ENCODE results near the gene LRRC8D. TPM values are rescaled to one million over a fixed set of nuclear protein-coding genes. Genes with fewer than 3 reads are reported as not detected.
A peak's percentile ranks its signal among the peaks of the same experiment; 100 is the strongest.

Gene LRRC8D
- total and polyA plus RNA-seq, 2 experiments from 2014 or later: 10.1 to 13.8 TPM

DNA sequence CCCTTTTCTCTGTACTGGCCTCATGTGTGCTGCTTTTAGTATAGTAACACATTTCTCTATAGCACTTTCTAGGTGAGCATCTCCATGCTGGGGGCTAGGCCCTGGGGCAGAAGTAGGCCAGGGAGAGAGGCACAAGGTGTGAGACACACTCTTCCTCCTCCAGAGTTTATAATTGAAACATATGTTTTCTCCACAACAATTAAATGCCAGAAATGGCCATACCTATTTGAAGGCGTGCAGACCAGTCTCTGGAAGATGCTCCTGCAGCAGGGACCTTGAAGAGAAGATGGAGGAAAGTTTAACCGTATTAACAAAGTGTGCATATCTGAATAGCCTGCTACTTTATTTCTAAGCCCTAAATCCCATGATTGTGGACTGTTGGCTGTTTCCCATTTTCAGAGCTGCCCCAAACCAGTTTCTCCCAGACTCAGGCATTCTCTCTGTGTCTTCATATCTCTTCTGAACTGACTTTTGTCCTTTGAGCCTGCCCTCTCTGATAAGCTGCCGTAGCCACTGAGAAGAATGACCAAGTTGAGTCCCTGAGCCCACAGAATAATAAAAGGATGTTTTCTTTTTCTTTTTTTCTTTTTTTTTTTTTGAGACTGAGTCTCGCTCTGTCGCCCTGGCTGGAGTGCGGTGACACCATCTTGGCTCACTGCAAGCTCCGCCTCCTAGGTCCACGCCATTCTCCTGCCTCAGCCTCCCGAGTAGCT, 81.3 kb downstream of the LRRC8D start:
- H3K4me3 ChIP-seq: no peak overlapping the region
- H3K27me3 ChIP-seq: no peaks in the 10 kb centered on the region
- no peak for DNase-seq (ENCODE audit: low read depth in 1 of 2, low spot score in 1 of 2)
- no peaks in the 10 kb centered on the region for H3K9me3 ChIP-seq (ENCODE audit: low read depth)
- TF ChIP-seq, protein P1, sequence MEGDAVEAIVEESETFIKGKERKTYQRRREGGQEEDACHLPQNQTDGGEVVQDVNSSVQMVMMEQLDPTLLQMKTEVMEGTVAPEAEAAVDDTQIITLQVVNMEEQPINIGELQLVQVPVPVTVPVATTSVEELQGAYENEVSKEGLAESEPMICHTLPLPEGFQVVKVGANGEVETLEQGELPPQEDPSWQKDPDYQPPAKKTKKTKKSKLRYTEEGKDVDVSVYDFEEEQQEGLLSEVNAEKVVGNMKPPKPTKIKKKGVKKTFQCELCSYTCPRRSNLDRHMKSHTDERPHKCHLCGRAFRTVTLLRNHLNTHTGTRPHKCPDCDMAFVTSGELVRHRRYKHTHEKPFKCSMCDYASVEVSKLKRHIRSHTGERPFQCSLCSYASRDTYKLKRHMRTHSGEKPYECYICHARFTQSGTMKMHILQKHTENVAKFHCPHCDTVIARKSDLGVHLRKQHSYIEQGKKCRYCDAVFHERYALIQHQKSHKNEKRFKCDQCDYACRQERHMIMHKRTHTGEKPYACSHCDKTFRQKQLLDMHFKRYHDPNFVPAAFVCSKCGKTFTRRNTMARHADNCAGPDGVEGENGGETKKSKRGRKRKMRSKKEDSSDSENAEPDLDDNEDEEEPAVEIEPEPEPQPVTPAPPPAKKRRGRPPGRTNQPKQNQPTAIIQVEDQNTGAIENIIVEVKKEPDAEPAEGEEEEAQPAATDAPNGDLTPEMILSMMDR (IDR thresholded peaks at IDR 0.05; ENCODE audit: low read depth, low read length): no peak
- no peaks in the 10 kb centered on the region for H3K36me3 ChIP-seq
- peak overlapping the region; percentile 76 for H3K27ac ChIP-seq
- H3K4me1 ChIP-seq (ENCODE audit: low read depth): peaks cover 41% of the 10 kb centered on the region

GRCh38 chr1:89903550-89903949, 82.7 kb downstream of the LRRC8D start:
- Histone ChIP-seq H3K27ac (no peak overlapping the region), H3K9me3 (ENCODE audit: low read depth) (no peaks in the 10 kb centered on the region), H3K36me3 (no peaks in the 10 kb centered on the region), H3K4me3 (no peak overlapping the region), H3K4me1 (ENCODE audit: low read depth) (peaks cover 44% of the 10 kb centered on the region), H3K27me3 (no peaks in the 10 kb centered on the region)
- TF ChIP-seq, protein P1 (IDR thresholded peaks at IDR 0.05; ENCODE audit: low read depth, low read length): no peak
- no peak for DNase-seq (ENCODE audit: low read depth in 1 of 2, low spot score in 1 of 2)

GRCh38 chr1:89904219-89904980, 83.6 kb downstream of the LRRC8D start:
- H3K4me3 ChIP-seq: no peak overlapping the region
- TF ChIP-seq, protein P1 (IDR thresholded peaks at IDR 0.05; ENCODE audit: low read depth, low read length): no peak
- H3K36me3 ChIP-seq: no peaks in the 10 kb centered on the region
- H3K9me3 ChIP-seq (ENCODE audit: low read depth): no peaks in the 10 kb centered on the region
- peak in 1 of 2 donors; percentile 8 for DNase-seq (ENCODE audit: low read depth in 1 of 2, low spot score in 1 of 2)
- peak overlapping the region; percentile 14 for H3K27ac ChIP-seq
- no peaks in the 10 kb centered on the region for H3K27me3 ChIP-seq
- H3K4me1 ChIP-seq (ENCODE audit: low read depth): peaks cover 44% of the 10 kb centered on the region

DNA sequence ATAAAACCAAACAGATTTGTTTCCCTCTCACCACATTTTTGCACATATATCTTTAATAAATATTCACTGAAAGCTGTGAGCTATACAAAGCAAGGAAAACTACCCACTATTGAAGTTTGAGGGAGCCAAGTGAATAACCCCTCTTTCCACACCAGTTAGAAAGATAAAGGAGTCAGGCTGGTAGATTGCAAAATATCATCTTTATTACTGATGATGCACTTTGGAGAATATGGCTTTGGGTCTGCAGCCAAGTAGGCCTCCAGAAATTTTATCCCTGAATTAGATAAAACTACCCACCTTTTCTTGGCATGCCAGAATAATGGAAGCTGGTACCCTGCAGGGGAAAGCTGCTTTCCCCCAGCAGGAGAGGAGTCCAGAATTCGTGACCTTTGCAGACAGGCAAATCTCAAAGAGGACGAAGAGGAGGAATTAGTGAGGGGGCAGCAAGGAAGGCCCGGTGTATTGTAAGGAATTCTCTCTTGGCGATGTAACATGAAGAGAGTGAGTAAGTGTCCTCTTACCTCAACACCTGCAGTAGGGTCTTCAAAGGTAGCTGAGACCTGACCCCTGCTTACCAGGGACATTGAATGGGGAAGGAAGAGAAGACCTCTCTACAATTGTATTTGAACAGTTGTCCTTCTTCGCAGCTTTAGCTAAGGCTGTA, 84.7 kb downstream of the LRRC8D start:
- H3K36me3 ChIP-seq: no peaks in the 10 kb centered on the region
- peak overlapping the region; percentile 83 for H3K27ac ChIP-seq
- H3K27me3 ChIP-seq: no peaks in the 10 kb centered on the region
- H3K9me3 ChIP-seq (ENCODE audit: low read depth): no peaks in the 10 kb centered on the region
- peak in 1 of 2 donors; percentile 46 for DNase-seq (ENCODE audit: low read depth in 1 of 2, low spot score in 1 of 2)
- peaks cover 43% of the 10 kb centered on the region for H3K4me1 ChIP-seq (ENCODE audit: low read depth)
- H3K4me3 ChIP-seq: no peak overlapping the region
- TF ChIP-seq, protein P1 (IDR thresholded peaks at IDR 0.05; ENCODE audit: low read depth, low read length): no peak

GRCh38 chr1:89906088-89906487, 85.3 kb downstream of the LRRC8D start:
- Histone ChIP-seq H3K27me3 (no peaks in the 10 kb centered on the region), H3K36me3 (no peaks in the 10 kb centered on the region), H3K27ac (peak overlapping the region; percentile 83), H3K4me3 (no peak overlapping the region), H3K9me3 (ENCODE audit: low read depth) (no peaks in the 10 kb centered on the region), H3K4me1 (ENCODE audit: low read depth) (peaks cover 43% of the 10 kb centered on the region)
- TF ChIP-seq, protein P1 (IDR thresholded peaks at IDR 0.05; ENCODE audit: low read depth, low read length): no peak
- no peak for DNase-seq (ENCODE audit: low read depth in 1 of 2, low spot score in 1 of 2)

Data from cardiac muscle cell (in vitro differentiated cells and primary cell).